OCI-LY1 (cell line): ENCODE data around the gene TIMM22.

ENCODE experiments used
- EZH2 ChIP-seq: fragments of 200-600 bp; sonication (generic), shearing (Covaris generic); IDR thresholded peaks from 2 replicates; pipeline ENCODE4 v1.8.0; 2017; ENCODE audit warnings: borderline replicate concordance, mixed run types, mild to moderate bottlenecking, antibody characterized with exemption, low read length, moderate library complexity, mixed read lengths
- TF ChIP-seq, protein P1 (sequence below): fragments of 200-600 bp; sonication (generic), shearing (Covaris generic); IDR thresholded peaks from 2 replicates; pipeline ENCODE4 v1.5.1; 2017; ENCODE audit warnings: mild to moderate bottlenecking, antibody characterized with exemption, low read length, moderate library complexity, mixed read lengths

DNA sequence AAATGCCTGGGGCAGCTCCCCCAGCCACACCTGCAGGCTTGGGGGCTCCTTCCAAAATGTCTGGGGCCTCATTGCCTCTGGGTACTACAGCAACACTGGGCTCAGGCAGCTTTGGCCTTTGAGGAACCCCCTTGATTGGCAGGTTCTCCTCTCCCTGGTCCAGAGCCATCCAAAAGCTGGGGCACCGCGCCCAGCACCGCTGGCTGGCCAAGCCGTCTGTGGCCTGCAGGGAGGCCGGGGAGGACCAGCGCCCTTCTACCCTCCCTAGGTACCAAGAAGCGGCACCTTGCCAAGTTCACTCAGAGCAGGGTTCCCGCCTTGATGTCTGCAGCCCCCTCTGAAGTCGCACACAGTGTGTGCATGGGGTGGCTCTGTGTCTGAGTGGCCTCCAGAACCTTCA, 30.1 kb downstream of the TIMM22 start:
- TF ChIP-seq EZH2, result no peak
- TF ChIP-seq, protein P1, sequence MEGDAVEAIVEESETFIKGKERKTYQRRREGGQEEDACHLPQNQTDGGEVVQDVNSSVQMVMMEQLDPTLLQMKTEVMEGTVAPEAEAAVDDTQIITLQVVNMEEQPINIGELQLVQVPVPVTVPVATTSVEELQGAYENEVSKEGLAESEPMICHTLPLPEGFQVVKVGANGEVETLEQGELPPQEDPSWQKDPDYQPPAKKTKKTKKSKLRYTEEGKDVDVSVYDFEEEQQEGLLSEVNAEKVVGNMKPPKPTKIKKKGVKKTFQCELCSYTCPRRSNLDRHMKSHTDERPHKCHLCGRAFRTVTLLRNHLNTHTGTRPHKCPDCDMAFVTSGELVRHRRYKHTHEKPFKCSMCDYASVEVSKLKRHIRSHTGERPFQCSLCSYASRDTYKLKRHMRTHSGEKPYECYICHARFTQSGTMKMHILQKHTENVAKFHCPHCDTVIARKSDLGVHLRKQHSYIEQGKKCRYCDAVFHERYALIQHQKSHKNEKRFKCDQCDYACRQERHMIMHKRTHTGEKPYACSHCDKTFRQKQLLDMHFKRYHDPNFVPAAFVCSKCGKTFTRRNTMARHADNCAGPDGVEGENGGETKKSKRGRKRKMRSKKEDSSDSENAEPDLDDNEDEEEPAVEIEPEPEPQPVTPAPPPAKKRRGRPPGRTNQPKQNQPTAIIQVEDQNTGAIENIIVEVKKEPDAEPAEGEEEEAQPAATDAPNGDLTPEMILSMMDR, result no peak
